OCI-LY1 (cell line): ENCODE measurements around the gene TIMM29.
A peak's percentile ranks its signal among the peaks of the same experiment; 100 is the strongest.

Experiments
- EZH2 ChIP-seq: fragments of 200-600 bp; sonication (generic), shearing (Covaris generic); IDR thresholded peaks from 2 replicates; pipeline ENCODE4 v1.8.0; 2017; ENCODE audit warnings: borderline replicate concordance, mixed run types, mild to moderate bottlenecking, antibody characterized with exemption, low read length, moderate library complexity, mixed read lengths
- TF ChIP-seq, protein P1 (sequence below): fragments of 200-600 bp; sonication (generic), shearing (Covaris generic); IDR thresholded peaks from 2 replicates; pipeline ENCODE4 v1.5.1; 2017; ENCODE audit warnings: mild to moderate bottlenecking, antibody characterized with exemption, low read length, moderate library complexity, mixed read lengths

DNA sequence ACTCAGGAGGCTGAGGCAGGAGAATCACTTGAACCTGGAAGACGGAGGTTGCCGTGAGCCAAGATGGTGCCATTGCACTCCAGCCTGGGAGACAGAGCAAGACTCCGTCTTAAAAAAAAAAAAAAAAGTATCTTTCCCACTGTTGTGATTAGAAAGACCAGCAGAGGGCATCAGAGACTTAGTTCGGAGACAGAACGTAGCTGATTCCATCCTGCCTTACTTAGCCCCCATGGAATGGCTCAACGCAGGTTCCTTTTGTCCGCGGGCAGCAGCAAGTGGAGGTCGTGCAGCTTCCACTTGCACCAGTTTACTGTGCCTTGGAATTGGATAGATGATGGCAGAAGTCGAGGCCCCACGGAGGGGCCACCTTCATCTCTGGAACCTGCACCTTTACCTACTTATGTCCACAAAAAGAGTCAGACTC lies 8.1 kb downstream of the TIMM29 start:
- TF ChIP-seq, protein P1, sequence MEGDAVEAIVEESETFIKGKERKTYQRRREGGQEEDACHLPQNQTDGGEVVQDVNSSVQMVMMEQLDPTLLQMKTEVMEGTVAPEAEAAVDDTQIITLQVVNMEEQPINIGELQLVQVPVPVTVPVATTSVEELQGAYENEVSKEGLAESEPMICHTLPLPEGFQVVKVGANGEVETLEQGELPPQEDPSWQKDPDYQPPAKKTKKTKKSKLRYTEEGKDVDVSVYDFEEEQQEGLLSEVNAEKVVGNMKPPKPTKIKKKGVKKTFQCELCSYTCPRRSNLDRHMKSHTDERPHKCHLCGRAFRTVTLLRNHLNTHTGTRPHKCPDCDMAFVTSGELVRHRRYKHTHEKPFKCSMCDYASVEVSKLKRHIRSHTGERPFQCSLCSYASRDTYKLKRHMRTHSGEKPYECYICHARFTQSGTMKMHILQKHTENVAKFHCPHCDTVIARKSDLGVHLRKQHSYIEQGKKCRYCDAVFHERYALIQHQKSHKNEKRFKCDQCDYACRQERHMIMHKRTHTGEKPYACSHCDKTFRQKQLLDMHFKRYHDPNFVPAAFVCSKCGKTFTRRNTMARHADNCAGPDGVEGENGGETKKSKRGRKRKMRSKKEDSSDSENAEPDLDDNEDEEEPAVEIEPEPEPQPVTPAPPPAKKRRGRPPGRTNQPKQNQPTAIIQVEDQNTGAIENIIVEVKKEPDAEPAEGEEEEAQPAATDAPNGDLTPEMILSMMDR, result peak; percentile 65; the same call in 1 of the 2 replicates
- TF ChIP-seq EZH2, result no peak
